NCI-H2029 treated with DMSO at 0.1 percent for 48 hours (cell line): Measurements from ENCODE around the gene MRGPRX4.
"Not testable (repeated sequence)": the region's sequence is repeated elsewhere in the genome, so short reads cannot be mapped to it uniquely, and the experiment has no call there.

Experiments used
- DNase-seq: peaks from one replicate; lab custom pipeline; 2025; lab: John Stamatoyannopoulos, UW

Gene MRGPRX4

GRCh38 chr11:18172666-18173065 is at the start of gene MRGPRX4:
MRGPRX4 (plus strand) TSS chr11:18172837; CDS start chr11:18173257, 420 bp downstream.
- DNase-seq, result no peak

DNA sequence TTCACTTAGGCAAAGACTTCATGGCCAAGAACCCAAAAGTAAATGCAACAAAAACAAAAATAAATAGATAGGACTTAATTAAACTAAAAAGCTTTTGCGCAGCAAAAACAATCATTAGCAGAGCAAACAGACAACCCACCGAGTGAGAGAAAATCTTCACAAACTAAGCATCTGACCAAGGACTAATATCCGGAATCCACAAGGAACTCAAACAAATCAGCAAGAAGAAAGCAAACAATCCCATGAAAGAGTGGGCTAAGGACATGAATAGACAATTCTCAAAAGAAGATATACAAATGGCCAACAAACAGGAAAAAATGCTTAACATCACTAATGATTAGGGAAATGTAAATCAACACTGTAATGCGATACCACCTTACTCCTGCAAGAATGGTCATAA is 41.5 kb upstream of the MRGPRX4 start:
- not testable (repeated sequence) for DNase-seq

GRCh38 chr11:18132341-18132740 is 40.3 kb upstream of the MRGPRX4 start, which contains the start of gene MRGPRX3:
MRGPRX3 (plus strand) TSS chr11:18132571; CDS start chr11:18137203, 4,632 bp downstream.
- no peak for DNase-seq

DNA sequence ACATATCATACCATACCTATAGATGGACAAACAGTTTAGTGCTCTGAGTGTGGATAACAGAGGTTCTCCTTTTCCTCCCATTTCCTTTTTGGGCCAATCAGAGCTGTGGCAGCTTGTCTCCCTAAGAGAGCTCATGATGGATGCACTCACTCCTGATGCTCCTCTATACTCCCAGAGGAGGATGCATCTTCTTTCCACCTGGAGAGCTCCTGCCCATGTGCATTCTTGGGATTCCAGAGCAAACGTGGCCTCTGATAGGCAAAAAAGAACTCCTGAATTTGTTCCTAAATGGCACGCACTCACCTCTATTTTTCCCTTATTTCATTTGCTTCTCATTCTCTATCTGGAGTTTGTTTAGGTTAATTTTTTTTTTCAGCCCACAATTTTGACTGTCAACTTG is 37.3 kb upstream of the MRGPRX4 start:
- no peak for DNase-seq

- no peak for DNase-seq
Observed at GRCh38 chr11:18137186-18137800, 35.3 kb upstream of the MRGPRX4 start.

- DNase-seq, result no peak
Observed at GRCh38 chr11:18140145-18140544, 32.5 kb upstream of the MRGPRX4 start.

GRCh38 chr11:18144243-18144642 is 28.4 kb upstream of the MRGPRX4 start:
- no peak for DNase-seq

- no peak for DNase-seq
Observed at GRCh38 chr11:18145025-18145424, 27.6 kb upstream of the MRGPRX4 start.

GRCh38 chr11:18145837-18146236 is 26.8 kb upstream of the MRGPRX4 start:
- DNase-seq, result no peak

DNA sequence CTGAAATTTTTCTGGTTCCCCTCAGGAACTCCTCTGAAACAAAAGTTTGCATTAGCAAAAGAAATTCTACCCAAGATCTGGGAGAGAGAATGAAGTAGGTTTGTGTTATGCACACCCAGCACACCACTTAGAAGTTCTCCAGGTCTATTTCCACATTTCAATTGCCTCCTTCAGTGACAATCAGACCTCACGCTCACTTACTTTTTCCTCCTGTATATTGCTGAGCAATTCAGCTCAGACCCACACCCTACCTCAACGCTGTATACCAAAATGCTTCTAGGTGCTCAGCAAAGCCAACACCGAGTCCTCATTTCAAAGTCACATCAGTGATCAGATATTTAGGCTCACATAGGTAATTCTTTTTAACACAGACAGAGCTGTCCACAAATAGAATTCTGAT is 21.1 kb upstream of the MRGPRX4 start:
- DNase-seq, result no peak

- DNase-seq, result no peak
Observed at GRCh38 chr11:18168372-18168771, 4.3 kb upstream of the MRGPRX4 start.

DNA sequence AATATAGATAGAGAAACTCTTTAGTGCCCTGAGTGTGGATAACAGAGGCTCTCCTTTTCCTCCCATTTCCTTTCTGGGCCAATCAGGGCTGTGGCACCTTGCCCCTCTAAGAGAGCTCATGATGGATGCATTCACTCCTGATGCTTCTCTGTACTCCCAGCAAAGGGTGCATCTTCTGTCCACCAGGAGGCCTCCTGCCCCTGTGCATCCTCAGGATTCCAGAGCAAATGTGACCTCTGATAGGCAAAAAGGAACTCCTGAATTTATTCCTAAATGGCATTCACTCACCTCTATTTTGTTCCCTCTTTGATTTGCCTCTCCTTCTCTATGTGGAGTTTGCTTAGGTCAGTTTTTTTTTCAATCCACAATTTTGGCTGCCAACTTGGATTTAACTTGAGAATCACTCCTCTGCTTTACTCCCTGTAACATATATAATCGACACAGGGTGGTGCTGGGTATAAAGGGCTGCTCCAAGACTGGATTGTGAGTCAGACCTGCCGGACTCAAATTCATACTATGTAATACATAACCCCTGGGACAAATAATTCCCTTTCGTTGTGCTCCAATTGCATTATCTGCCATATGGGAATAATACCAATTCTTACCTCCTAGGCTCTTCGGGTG is 1.1 kb upstream of the MRGPRX4 start:
- no peak for DNase-seq

DNA sequence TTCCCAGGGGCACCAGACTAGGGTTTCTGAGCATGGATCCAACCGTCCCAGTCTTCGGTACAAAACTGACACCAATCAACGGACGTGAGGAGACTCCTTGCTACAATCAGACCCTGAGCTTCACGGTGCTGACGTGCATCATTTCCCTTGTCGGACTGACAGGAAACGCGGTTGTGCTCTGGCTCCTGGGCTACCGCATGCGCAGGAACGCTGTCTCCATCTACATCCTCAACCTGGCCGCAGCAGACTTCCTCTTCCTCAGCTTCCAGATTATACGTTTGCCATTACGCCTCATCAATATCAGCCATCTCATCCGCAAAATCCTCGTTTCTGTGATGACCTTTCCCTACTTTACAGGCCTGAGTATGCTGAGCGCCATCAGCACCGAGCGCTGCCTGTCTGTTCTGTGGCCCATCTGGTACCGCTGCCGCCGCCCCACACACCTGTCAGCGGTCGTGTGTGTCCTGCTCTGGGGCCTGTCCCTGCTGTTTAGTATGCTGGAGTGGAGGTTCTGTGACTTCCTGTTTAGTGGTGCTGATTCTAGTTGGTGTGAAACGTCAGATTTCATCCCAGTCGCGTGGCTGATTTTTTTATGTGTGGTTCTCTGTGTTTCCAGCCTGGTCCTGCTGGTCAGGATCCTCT is 709 bp downstream of the MRGPRX4 start:
- no peak for DNase-seq

DNA sequence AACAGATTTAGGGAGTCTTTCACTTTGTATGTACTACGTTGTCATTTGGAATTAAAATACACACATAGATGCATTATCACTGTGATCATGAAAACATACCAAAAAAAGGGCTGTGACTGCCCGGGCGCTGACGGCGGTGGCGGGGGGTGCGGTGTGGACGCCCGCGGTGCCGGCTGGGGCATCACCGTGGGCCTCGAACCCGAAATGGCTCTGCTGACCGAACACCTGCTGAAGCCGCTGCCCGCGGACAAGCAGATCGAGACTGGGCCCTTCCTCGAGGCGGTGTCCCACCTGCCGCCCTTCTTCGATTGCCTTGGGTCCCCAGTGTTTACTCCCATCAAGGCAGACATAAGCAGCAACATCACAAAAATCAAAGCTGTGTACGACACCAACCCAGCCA is 16.2 kb downstream of the MRGPRX4 start:
- no peak for DNase-seq

DNA sequence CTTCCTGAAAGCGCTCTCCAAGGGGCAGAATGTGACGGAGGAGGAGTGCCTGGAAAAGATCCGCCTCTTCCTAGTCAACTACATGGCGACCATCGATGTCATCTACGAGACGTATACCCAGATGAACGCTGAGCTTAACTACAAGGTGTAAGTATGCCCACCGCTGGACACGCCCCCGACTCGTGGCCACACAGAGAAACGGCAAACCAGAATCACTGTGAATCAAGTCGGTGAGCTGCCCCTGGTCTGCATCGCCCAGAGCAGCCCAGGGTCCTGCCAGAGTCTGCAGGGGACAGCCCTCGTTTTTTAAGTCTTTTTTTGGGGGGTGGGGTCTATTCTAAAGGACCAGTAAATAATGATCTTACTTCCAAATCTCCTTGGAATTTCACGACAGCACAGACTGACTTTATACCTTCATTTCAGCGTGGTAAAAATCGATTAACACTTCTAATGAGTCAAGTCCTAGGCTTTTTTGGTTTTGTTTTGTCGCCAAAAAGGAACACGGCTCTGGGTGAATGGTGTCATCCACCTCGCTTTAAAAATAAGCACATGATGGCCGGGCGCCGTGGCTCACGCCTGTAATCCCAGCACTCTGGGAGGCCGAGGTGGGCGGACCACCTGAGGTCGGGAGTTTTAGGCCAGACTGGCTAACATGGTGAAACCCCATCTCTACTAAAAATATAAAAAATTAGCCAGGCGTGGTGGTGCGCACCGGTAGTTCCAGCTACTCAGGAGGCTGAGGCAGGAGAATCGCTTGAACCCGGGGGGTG is 17.0 kb downstream of the MRGPRX4 start:
- not testable (repeated sequence) for DNase-seq

DNA sequence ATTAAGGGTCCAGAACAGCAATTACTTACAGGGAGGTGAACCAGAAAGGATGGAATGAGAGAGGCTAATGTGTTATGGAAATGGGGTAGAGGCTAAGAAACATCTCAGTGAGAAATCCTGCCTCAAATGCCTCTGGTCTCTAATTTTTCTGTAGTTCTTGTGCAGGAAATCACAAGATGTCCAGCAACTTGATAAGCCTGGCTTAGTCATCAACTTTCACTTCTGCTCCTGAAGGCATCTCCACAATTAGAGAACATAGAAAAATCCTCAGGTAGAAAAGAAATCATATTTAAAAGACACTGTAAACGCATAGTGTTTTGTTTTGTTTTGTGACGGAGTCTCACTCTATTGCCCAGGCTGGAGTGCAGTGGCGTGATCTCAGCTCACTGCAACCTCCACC is 18.7 kb downstream of the MRGPRX4 start:
- DNase-seq, result no peak

- DNase-seq, result no peak
Observed at GRCh38 chr11:18193010-18193409, 20.4 kb downstream of the MRGPRX4 start.

DNA sequence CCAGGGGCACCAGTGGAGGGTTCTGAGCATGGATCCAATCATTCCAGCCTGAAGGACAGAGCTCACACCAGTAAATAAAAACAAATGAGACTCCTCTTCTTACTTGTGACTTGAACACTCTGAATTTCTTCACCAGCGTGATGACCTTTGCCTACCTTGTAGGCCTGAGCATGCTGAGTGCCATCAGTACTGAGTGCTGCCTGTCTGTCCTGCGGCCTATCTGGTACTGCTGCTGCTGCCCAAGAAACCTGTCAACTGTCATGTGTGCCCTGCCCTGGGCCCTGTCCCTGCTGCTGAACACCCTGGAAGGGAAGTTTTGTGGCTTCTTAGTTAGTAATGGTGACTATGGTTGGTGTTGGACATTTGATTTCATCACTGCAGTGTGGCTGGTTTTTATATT is 23.9 kb downstream of the MRGPRX4 start:
- no peak for DNase-seq

DNA sequence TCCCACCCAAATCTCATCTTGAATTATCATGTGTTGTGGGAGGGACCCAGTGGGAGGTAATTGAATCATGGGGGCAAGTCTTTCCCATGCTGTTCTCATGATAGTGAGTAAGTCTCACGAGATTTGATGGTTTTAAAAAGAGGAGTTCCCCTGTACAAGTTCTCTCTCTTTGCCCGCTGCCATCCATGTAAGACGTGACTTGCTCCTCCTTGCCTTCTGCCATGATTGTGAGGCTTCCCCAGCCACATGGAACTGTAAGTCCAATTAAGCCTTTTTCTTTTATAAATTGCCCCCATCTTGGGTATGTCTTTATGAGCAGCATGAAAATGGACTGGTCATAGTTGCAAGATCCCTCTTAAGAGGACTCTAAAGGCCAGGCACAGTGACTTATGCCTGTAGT is 25.1 kb downstream of the MRGPRX4 start:
- not testable (repeated sequence) for DNase-seq

GRCh38 chr11:18203723-18204122 is 31.1 kb downstream of the MRGPRX4 start:
- DNase-seq, result no peak

DNA sequence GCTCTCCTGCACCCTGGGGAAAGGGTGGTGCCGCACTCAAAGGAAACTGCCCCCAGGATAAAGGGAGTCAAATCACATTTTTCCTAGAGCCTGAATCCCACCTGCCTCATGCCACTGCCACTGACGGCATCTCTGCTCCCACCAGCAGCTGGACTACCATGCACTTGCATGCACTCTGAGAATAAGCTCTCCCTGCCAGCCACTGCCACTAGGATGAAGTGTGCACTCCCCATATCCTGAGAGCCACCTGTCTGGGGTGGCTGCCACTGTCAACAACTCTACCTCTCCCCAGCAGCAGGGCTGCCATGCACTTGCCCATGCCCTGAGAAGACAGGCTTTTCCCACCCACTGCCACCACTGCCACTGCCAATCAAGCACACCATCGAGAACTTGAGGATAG is 31.6 kb downstream of the MRGPRX4 start:
- DNase-seq, result no peak

- DNase-seq, result no peak
Observed at GRCh38 chr11:18204771-18205170, 32.1 kb downstream of the MRGPRX4 start.

DNA sequence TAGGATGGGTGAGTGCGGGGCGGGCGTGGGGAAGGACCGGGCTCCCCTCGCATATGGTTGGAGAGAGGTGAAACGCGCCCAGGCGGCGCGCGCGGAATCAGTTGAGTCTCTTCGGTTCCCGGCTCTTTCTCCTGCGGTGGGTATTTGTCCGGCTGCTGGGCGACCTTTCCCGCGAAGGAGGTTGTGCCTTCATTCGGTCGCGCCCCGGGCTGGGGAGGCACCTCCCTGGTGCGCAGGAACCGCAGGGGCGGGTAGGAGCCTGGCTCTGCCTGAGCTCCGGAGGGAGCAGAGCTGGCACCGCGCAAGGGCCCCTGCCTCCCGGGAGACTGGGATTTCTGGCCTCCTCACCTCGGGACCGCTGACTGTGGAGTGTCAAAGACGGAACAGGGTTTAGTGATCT is 36.4 kb downstream of the MRGPRX4 start:
- DNase-seq, result no peak
